NCI-H510A treated with DMSO at 0.1 percent for 48 hours (cell line): Measurements from ENCODE around the gene ATP10A.
"Not testable (repeated sequence)": the region's sequence is repeated elsewhere in the genome, so short reads cannot be mapped to it uniquely, and the experiment has no call there.

Experiments
- DNase-seq: peaks from one replicate; lab custom pipeline; 2025; lab: John Stamatoyannopoulos, UW

The ATP10A gene

GRCh38 chr15:25658560-25658959, 204.6 kb downstream of the ATP10A start:
- DNase-seq: no peak

GRCh38 chr15:25655207-25655948, 207.7 kb downstream of the ATP10A start:
- no peak for DNase-seq

GRCh38 chr15:25653371-25653770, 209.8 kb downstream of the ATP10A start:
- DNase-seq: no peak

GRCh38 chr15:25652704-25653103, 210.4 kb downstream of the ATP10A start:
- no peak for DNase-seq

- no peak for DNase-seq
Observed at GRCh38 chr15:25649390-25649789, 213.7 kb downstream of the ATP10A start.

GRCh38 chr15:25643120-25643519, 220.0 kb downstream of the ATP10A start:
- DNase-seq: no peak

- no peak for DNase-seq
Observed at GRCh38 chr15:25641762-25642161, 221.4 kb downstream of the ATP10A start.

- no peak for DNase-seq
Observed at GRCh38 chr15:25641361-25641760, 221.8 kb downstream of the ATP10A start.

GRCh38 chr15:25640959-25641358, 222.2 kb downstream of the ATP10A start:
- not testable (repeated sequence) for DNase-seq

- no peak for DNase-seq
Observed at GRCh38 chr15:25640381-25640780, 222.7 kb downstream of the ATP10A start.

- not testable (repeated sequence) for DNase-seq
Observed at GRCh38 chr15:25636486-25636885, 226.6 kb downstream of the ATP10A start.

GRCh38 chr15:25635191-25635590, 227.9 kb downstream of the ATP10A start:
- DNase-seq: no peak

- DNase-seq: no peak
Observed at GRCh38 chr15:25633862-25634261, 229.3 kb downstream of the ATP10A start.

GRCh38 chr15:25631971-25632370, 231.2 kb downstream of the ATP10A start:
- DNase-seq: no peak
